HUES48 (cell line): ENCODE data around the gene HTT-AS.
"Not testable (repeated sequence)": the region's sequence is repeated elsewhere in the genome, so short reads cannot be mapped to it uniquely, and the experiment has no call there.

Experiments
- H3K27ac ChIP-seq: one replicate; pipeline ENCODE4 v1.7.0; 2013; ENCODE audit warnings: low read depth, low read length, inconsistent platforms
- H3K27me3 ChIP-seq: 2 replicates; pipeline ENCODE4 v1.6.1; 2013; ENCODE audit warnings: mild to moderate bottlenecking, low read length; ENCODE audit not compliant: control insufficient read depth, insufficient read depth
- H3K36me3 ChIP-seq: 2 replicates; pipeline ENCODE4 v1.6.1; 2013; ENCODE audit warnings: low read length; ENCODE audit not compliant: control insufficient read depth, insufficient read depth
- H3K4me1 ChIP-seq: 2 replicates; pipeline ENCODE4 v1.6.1; 2013; ENCODE audit warnings: mild to moderate bottlenecking, low read length; ENCODE audit not compliant: control insufficient read depth, insufficient read depth
- H3K4me3 ChIP-seq: 2 replicates; pipeline ENCODE4 v1.5.1; 2013; ENCODE audit warnings: mild to moderate bottlenecking, low read depth, low read length
- H3K9ac ChIP-seq: 2 replicates; pipeline ENCODE4 v1.6.1; 2013; ENCODE audit warnings: mild to moderate bottlenecking, low read depth, low read length, moderate library complexity
- H3K9me3 ChIP-seq: 2 replicates; pipeline ENCODE4 v1.6.1; 2013; ENCODE audit warnings: low read length; ENCODE audit not compliant: control insufficient read depth, insufficient read depth

The HTT-AS gene

DNA sequence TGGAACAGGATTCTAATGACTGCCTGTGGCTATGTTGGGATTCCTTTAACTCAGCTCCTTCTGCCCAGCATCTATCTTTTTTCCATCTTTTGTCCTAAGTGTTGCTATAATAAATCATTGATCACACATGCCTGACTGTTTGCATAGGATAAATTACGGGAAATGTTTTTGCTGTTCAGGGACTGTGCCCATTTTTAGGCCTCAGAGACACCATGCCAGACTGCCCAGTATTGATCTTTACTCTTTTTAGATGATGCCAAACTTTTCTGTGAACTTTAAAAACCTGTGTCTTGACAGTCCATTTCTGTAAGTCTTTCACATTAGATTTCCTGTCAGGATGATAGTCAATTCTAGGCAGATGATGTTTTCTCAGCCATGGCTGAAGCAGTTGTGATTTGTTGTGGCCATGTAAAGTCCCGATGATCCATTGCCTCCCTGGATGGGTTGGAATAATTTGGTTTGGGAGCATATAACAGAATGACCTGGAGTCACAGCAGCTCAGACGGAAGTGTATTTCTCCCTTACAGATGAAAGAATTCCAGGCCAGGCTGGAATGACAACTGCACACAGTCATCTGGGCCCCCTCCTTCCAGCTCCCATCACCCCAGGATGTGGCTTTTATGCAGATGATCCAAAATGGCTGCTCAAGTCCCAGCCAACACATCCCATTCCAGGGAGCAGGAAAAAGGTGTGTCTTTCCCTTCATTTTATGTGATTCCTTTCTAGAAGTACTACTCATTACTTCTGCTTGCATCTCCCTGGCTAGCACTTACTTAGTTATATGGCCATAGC is 3.4 kb downstream of the HTT-AS start:
- Histone ChIP-seq H3K4me3 (no peak overlapping the region), H3K4me1 (peaks cover 2% of the 10 kb centered on the region; the same call in 1 of the 2 replicates)

GRCh38 chr4:3069661-3070199 is 4.6 kb downstream of the HTT-AS start:
- no peak overlapping the region for H3K27ac ChIP-seq
- no peaks in the 10 kb centered on the region for H3K27me3 ChIP-seq
- no peak overlapping the region for H3K4me3 ChIP-seq
- no peak overlapping the region for H3K9ac ChIP-seq
- no peaks in the 10 kb centered on the region for H3K4me1 ChIP-seq
- H3K9me3 ChIP-seq, result no peaks in the 10 kb centered on the region
- H3K36me3 ChIP-seq, result no peaks in the 10 kb centered on the region

More for the DNA sequence above, 3.4 kb downstream of the HTT-AS start:
- Histone ChIP-seq H3K27ac (no peak overlapping the region), H3K27me3 (no peaks in the 10 kb centered on the region), H3K9ac (no peak overlapping the region), H3K9me3 (no peaks in the 10 kb centered on the region), H3K36me3 (no peaks in the 10 kb centered on the region)

- H3K4me3 ChIP-seq, result no peak overlapping the region
- H3K27me3 ChIP-seq, result no peaks in the 10 kb centered on the region
- H3K36me3 ChIP-seq, result no peaks in the 10 kb centered on the region
- H3K4me1 ChIP-seq, result no peaks in the 10 kb centered on the region
- H3K9ac ChIP-seq, result no peak overlapping the region
- no peaks in the 10 kb centered on the region for H3K9me3 ChIP-seq
- H3K27ac ChIP-seq, result no peak overlapping the region
These were observed 6.8 kb downstream of the HTT-AS start for GRCh38 chr4:3067473-3068001.

DNA sequence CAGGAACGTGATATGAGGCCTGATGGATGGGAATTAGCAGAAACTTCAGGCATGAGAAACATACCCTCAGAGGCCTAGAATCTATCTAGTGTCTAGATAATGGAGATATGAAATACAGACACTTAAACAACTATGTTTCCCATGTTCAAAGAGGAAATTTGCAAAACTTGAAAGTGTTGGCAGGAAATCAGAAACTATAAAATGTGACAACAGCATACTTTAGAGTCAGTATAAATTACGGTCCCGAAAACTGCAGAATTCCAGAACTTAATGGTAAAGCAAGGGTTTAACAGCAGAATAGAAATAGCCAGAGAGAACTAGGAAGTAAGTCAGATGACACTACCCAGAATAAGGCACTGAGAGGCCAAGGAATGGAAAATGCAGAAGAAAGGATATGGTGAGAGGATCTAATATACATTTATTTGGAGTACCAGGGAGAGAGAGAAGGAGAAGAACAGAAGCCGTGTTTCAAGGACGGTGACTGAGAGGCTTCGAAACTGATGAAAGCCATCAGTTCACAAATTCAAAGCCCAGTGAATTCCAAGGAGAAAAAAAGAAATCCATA is 7.4 kb downstream of the HTT-AS start:
- no peak overlapping the region for H3K4me3 ChIP-seq
- no peaks in the 10 kb centered on the region for H3K27me3 ChIP-seq
- H3K27ac ChIP-seq, result no peak overlapping the region
- H3K9ac ChIP-seq, result no peak overlapping the region
- H3K4me1 ChIP-seq, result no peaks in the 10 kb centered on the region
- no peaks in the 10 kb centered on the region for H3K36me3 ChIP-seq
- H3K9me3 ChIP-seq, result no peaks in the 10 kb centered on the region

DNA sequence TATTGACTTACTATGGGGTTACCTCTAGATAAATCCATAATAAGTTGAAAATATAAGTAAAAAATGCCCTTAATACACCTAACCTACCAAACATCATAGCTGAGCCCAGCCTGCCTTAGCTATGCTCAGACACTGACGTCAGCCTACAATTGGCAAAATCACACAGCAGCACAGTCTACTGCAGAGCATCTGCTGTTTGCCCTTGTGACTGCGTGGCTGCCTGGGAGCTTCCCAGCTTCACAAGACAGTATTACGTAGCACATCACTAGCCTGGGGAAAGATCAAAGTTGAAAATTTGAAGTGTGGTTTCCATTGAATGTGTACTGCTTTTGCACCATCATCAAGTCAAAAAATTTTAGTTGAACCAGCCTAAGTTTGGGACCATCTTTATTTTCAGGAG is 8.8 kb downstream of the HTT-AS start:
- no peak overlapping the region for H3K4me3 ChIP-seq
- H3K27ac ChIP-seq, result no peak overlapping the region
- no peaks in the 10 kb centered on the region for H3K9me3 ChIP-seq
- H3K9ac ChIP-seq, result no peak overlapping the region
- H3K4me1 ChIP-seq, result no peaks in the 10 kb centered on the region
- H3K36me3 ChIP-seq, result no peaks in the 10 kb centered on the region
- H3K27me3 ChIP-seq, result no peaks in the 10 kb centered on the region

GRCh38 chr4:3062471-3062870 is 11.9 kb downstream of the HTT-AS start:
- Histone ChIP-seq H3K27ac (no peak overlapping the region), H3K27me3 (no peaks in the 10 kb centered on the region), H3K4me1 (no peaks in the 10 kb centered on the region), H3K36me3 (no peaks in the 10 kb centered on the region), H3K4me3 (no peak overlapping the region), H3K9me3 (no peaks in the 10 kb centered on the region), H3K9ac (no peak overlapping the region)

- Histone ChIP-seq H3K27me3 (no peaks in the 10 kb centered on the region), H3K36me3 (no peaks in the 10 kb centered on the region), H3K4me1 (no peaks in the 10 kb centered on the region), H3K27ac (no peak overlapping the region), H3K9ac (no peak overlapping the region), H3K4me3 (no peak overlapping the region), H3K9me3 (peaks cover 8% of the 10 kb centered on the region; the same call in 1 of the 2 replicates)
These were observed 13.4 kb downstream of the HTT-AS start for GRCh38 chr4:3060946-3061345.

GRCh38 chr4:3059943-3060342 is 14.4 kb downstream of the HTT-AS start:
- H3K4me1 ChIP-seq, result no peaks in the 10 kb centered on the region
- H3K4me3 ChIP-seq, result no peak overlapping the region

GRCh38 chr4:3054169-3054759 is 20.1 kb downstream of the HTT-AS start:
- Histone ChIP-seq H3K9ac (no peak overlapping the region), H3K27ac (no peak overlapping the region), H3K27me3 (no peaks in the 10 kb centered on the region)

More at GRCh38 chr4:3059943-3060342, 14.4 kb downstream of the HTT-AS start:
- Histone ChIP-seq H3K27me3 (no peaks in the 10 kb centered on the region), H3K9me3 (peaks cover 16% of the 10 kb centered on the region), H3K9ac (no peak overlapping the region), H3K36me3 (no peaks in the 10 kb centered on the region), H3K27ac (no peak overlapping the region)

GRCh38 chr4:3051141-3051897 is 23.0 kb downstream of the HTT-AS start:
- not testable (repeated sequence) for H3K4me1 ChIP-seq

More at GRCh38 chr4:3054169-3054759, 20.1 kb downstream of the HTT-AS start:
- Histone ChIP-seq H3K9me3 (peaks cover 28% of the 10 kb centered on the region), H3K36me3 (no peaks in the 10 kb centered on the region), H3K4me1 (no peaks in the 10 kb centered on the region), H3K4me3 (no peak overlapping the region)

More at GRCh38 chr4:3051141-3051897, 23.0 kb downstream of the HTT-AS start:
- H3K4me3 ChIP-seq, H3K27me3 ChIP-seq, H3K36me3 ChIP-seq, H3K27ac ChIP-seq, H3K9ac ChIP-seq: not testable (repeated sequence)
- peaks cover 23% of the 10 kb centered on the region for H3K9me3 ChIP-seq
